HG03139 (cell line): ENCODE results near the gene DOCK4.

Experiments
- ATAC-seq: cut with Tn5 transposase; IDR thresholded peaks from one replicate; pipeline ENCODE4 v1.9.1; 2021; ENCODE audit not compliant: unreplicated experiment

DOCK4 gene

GRCh38 chr7:112061051-112061450, 145.1 kb downstream of the DOCK4 start:
- no peak for ATAC-seq

GRCh38 chr7:112060625-112061024, 145.6 kb downstream of the DOCK4 start:
- no peak for ATAC-seq

- no peak for ATAC-seq
These were observed 146.5 kb downstream of the DOCK4 start for GRCh38 chr7:112059675-112060074.

GRCh38 chr7:112058686-112059085, 147.5 kb downstream of the DOCK4 start:
- no peak for ATAC-seq

GRCh38 chr7:112056409-112056808, 149.8 kb downstream of the DOCK4 start:
- ATAC-seq, result no peak

- ATAC-seq, result no peak
These were observed 152.5 kb downstream of the DOCK4 start for GRCh38 chr7:112053737-112054069.

GRCh38 chr7:112052993-112053736, 153.0 kb downstream of the DOCK4 start:
- ATAC-seq, result no peak

- ATAC-seq, result no peak
These were observed 153.7 kb downstream of the DOCK4 start for GRCh38 chr7:112052498-112052897.

- ATAC-seq, result no peak
These were observed 155.8 kb downstream of the DOCK4 start for GRCh38 chr7:112050250-112050881.

- ATAC-seq, result no peak
These were observed 156.5 kb downstream of the DOCK4 start for GRCh38 chr7:112049555-112050249.

- no peak for ATAC-seq
These were observed 158.8 kb downstream of the DOCK4 start for GRCh38 chr7:112047421-112047820.

GRCh38 chr7:112045222-112045621, 161.0 kb downstream of the DOCK4 start:
- no peak for ATAC-seq

GRCh38 chr7:112042631-112043030, 163.6 kb downstream of the DOCK4 start:
- ATAC-seq, result no peak

GRCh38 chr7:112038353-112038752, 167.8 kb downstream of the DOCK4 start:
- ATAC-seq, result no peak

GRCh38 chr7:112036071-112036470, 170.1 kb downstream of the DOCK4 start:
- no peak for ATAC-seq

- ATAC-seq, result no peak
These were observed 174.5 kb downstream of the DOCK4 start for GRCh38 chr7:112031689-112032088.

GRCh38 chr7:112025556-112025955, 180.6 kb downstream of the DOCK4 start:
- ATAC-seq, result no peak

GRCh38 chr7:112023786-112024185, 182.4 kb downstream of the DOCK4 start:
- no peak for ATAC-seq

- ATAC-seq, result no peak
These were observed 182.9 kb downstream of the DOCK4 start for GRCh38 chr7:112023282-112023681.

- ATAC-seq, result no peak
These were observed 184.1 kb downstream of the DOCK4 start for GRCh38 chr7:112022128-112022527.

GRCh38 chr7:112021379-112022044, 184.7 kb downstream of the DOCK4 start:
- no peak for ATAC-seq

GRCh38 chr7:112020800-112021199, 185.4 kb downstream of the DOCK4 start:
- no peak for ATAC-seq
